OCI-LY7 (cell line): ENCODE measurements around the gene ZNF462.

ENCODE experiments used
- EZH2phosphoT487 ChIP-seq: fragments of 200-600 bp; sonication (generic); IDR thresholded peaks from 2 replicates; pipeline ENCODE4 v1.6.1; 2018; ENCODE audit warnings: low read depth, borderline replicate concordance, mild to moderate bottlenecking, mixed run types, antibody characterized with exemption, low read length, moderate library complexity, mixed read lengths
- TF ChIP-seq, protein P1 (sequence below): fragments of 200-600 bp; sonication (generic); conservative IDR thresholded peaks from 2 replicates; pipeline ENCODE4 v1.5.1; 2014; ENCODE audit warnings: mild to moderate bottlenecking, antibody characterized with exemption, low read length, moderate library complexity, mixed read lengths

DNA sequence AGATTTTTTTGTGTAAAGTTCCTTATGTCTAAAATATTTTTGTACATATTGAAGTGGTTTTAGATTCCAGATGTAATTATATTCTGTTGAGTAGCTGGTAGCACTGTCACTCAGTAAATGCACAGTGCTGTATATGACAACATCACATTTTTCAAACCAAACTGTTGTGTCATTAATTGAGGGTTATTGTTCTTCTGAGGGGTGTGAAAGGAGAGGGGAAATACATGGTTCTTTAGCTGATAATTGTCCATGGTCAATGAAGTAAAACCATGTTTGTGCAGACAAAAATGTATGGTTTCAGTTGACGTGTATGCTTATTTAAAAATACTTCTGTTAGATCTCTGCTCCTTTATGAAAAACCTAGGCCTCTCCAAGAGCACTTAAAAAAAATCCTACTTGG, 3.3 kb downstream of the ZNF462 start:
- TF ChIP-seq, protein P1, sequence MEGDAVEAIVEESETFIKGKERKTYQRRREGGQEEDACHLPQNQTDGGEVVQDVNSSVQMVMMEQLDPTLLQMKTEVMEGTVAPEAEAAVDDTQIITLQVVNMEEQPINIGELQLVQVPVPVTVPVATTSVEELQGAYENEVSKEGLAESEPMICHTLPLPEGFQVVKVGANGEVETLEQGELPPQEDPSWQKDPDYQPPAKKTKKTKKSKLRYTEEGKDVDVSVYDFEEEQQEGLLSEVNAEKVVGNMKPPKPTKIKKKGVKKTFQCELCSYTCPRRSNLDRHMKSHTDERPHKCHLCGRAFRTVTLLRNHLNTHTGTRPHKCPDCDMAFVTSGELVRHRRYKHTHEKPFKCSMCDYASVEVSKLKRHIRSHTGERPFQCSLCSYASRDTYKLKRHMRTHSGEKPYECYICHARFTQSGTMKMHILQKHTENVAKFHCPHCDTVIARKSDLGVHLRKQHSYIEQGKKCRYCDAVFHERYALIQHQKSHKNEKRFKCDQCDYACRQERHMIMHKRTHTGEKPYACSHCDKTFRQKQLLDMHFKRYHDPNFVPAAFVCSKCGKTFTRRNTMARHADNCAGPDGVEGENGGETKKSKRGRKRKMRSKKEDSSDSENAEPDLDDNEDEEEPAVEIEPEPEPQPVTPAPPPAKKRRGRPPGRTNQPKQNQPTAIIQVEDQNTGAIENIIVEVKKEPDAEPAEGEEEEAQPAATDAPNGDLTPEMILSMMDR: no peak
- no peak for TF ChIP-seq EZH2phosphoT487
